WTC11 (cell line): ENCODE measurements around the gene CD1B. TPM values are rescaled to one million over a fixed set of nuclear protein-coding genes. Genes with fewer than 3 reads are reported as not detected.

ENCODE experiments used
- ATAC-seq: fragments of 200-7000 bp; cut with Tn5 transposase; 2 replicates; pipeline ENCODE4 v1.10.0; 2021; ENCODE audit warnings: mild to moderate bottlenecking, moderate library complexity
- CTCF ChIA-PET: fragments of 300-600 bp; sonication (Branson Sonifier 250); formaldehyde crosslinking; loops from one replicate; lab custom pipeline; 2021; ENCODE audit warnings: antibody characterized with exemption; lab: Charles Lee
- POLR2A ChIA-PET: fragments of 350-600 bp; sonication (Branson Sonifier 250); formaldehyde crosslinking; loops from one replicate; lab custom pipeline; 2021; ENCODE audit warnings: antibody characterized with exemption; lab: Charles Lee
- DNase-seq: peaks from one replicate; pipeline ENCODE4 v3.0.0; 2021; ENCODE audit warnings: low spot score
- H3K27ac Mint-ChIP-seq: 2 replicates; pipeline ENCODE4 v1.8.0; 2021; ENCODE audit warnings: mixed read lengths
- H3K27me3 Mint-ChIP-seq: 2 replicates; pipeline ENCODE4 v1.8.0; 2021; ENCODE audit warnings: low read depth, mild to moderate bottlenecking, moderate library complexity, mixed read lengths
- H3K36me3 Mint-ChIP-seq: 2 replicates; pipeline ENCODE4 v1.8.0; 2021; ENCODE audit warnings: mixed read lengths
- H3K4me1 Mint-ChIP-seq: 2 replicates; pipeline ENCODE4 v1.8.0; 2022; ENCODE audit warnings: mixed read lengths
- H3K4me3 Mint-ChIP-seq: 2 replicates; pipeline ENCODE4 v1.8.0; 2021; ENCODE audit warnings: mild to moderate bottlenecking, moderate library complexity, mixed read lengths
- H3K9me3 Mint-ChIP-seq: 2 replicates; pipeline ENCODE4 v1.8.0; 2021; ENCODE audit warnings: mixed read lengths
- CBFB ChIP-seq: sonication (generic); formaldehyde crosslinking; IDR thresholded peaks from 2 replicates; pipeline ENCODE4 v1.8.1; 2022; ENCODE audit warnings: mild to moderate bottlenecking, low read depth, missing genetic modification reagents
- CREB1 ChIP-seq: sonication (generic); formaldehyde crosslinking; IDR thresholded peaks from 2 replicates; pipeline ENCODE4 v1.8.0; 2023; ENCODE audit warnings: mild to moderate bottlenecking, missing genetic modification reagents
- HMGA2 ChIP-seq: fragments of 250-450 bp; sonication (Bioruptor Pico); IDR thresholded peaks from 2 replicates; pipeline ENCODE4 v1.4.0; 2021; ENCODE audit warnings: mild to moderate bottlenecking, moderate library complexity
- IRF2 ChIP-seq: sonication (generic); formaldehyde crosslinking; IDR thresholded peaks from 2 replicates; pipeline ENCODE4 v1.8.0; 2022; ENCODE audit warnings: low read depth, missing genetic modification reagents, borderline replicate concordance
- JAZF1 ChIP-seq: fragments of 250-450 bp; sonication (Bioruptor Pico); IDR thresholded peaks from 2 replicates; pipeline ENCODE4 v1.9.0; 2021; ENCODE audit warnings: moderate library complexity, mild to moderate bottlenecking, inconsistent platforms
- NFATC4 ChIP-seq: fragments of 250-450 bp; sonication (Bioruptor Pico); IDR thresholded peaks from 2 replicates; pipeline ENCODE4 v1.9.0; 2021; ENCODE audit warnings: mild to moderate bottlenecking
- NFE2L1 ChIP-seq: sonication (generic); formaldehyde crosslinking; IDR thresholded peaks from 2 replicates; pipeline ENCODE4 v1.8.1; 2023; ENCODE audit warnings: missing genetic modification reagents
- NR3C1 ChIP-seq: sonication (generic); formaldehyde crosslinking; conservative IDR thresholded peaks from 2 replicates; pipeline ENCODE4 v1.8.1; 2023; ENCODE audit warnings: low read depth, mild to moderate bottlenecking, missing genetic modification reagents
- SMAD4 ChIP-seq: sonication (generic); formaldehyde crosslinking; IDR thresholded peaks from 2 replicates; pipeline ENCODE4 v1.8.0; 2022; ENCODE audit warnings: mild to moderate bottlenecking, missing genetic modification reagents
- SP1 ChIP-seq: sonication (generic); formaldehyde crosslinking; conservative IDR thresholded peaks from 2 replicates; pipeline ENCODE4 v1.8.1; 2022; ENCODE audit warnings: missing genetic modification reagents
- TCF7 ChIP-seq: sonication (generic); formaldehyde crosslinking; IDR thresholded peaks from 2 replicates; pipeline ENCODE4 v1.8.0; 2022; ENCODE audit warnings: mild to moderate bottlenecking, low read depth, missing genetic modification reagents, moderate library complexity
- TP53 ChIP-seq: sonication (generic); formaldehyde crosslinking; IDR thresholded peaks from 2 replicates; pipeline ENCODE4 v1.8.1; 2023; ENCODE audit warnings: mild to moderate bottlenecking, missing genetic modification reagents
- ZBTB21 ChIP-seq: sonication (generic); formaldehyde crosslinking; IDR thresholded peaks from 2 replicates; pipeline ENCODE4 v1.8.1; 2023; ENCODE audit warnings: mild to moderate bottlenecking, missing genetic modification reagents, borderline replicate concordance
- ZNF121 ChIP-seq: sonication (generic); formaldehyde crosslinking; IDR thresholded peaks from 2 replicates; pipeline ENCODE4 v1.8.0; 2023; ENCODE audit warnings: missing genetic modification reagents
- ZNF138 ChIP-seq: sonication (generic); formaldehyde crosslinking; conservative IDR thresholded peaks from 2 replicates; pipeline ENCODE4 v1.8.1; 2022; ENCODE audit warnings: mild to moderate bottlenecking, moderate library complexity, missing genetic modification reagents
- ZNF263 ChIP-seq: sonication (generic); formaldehyde crosslinking; IDR thresholded peaks from 2 replicates; pipeline ENCODE4 v1.8.1; 2022; ENCODE audit warnings: low read depth, mild to moderate bottlenecking, moderate library complexity, missing genetic modification reagents
- ZNF396 ChIP-seq: fragments of 250-450 bp; sonication (Bioruptor Pico); IDR thresholded peaks from 2 replicates; pipeline ENCODE4 v1.8.0; 2021; ENCODE audit warnings: mild to moderate bottlenecking, moderate library complexity, borderline replicate concordance
- total RNA-seq: library from RNA; stranded (reverse); gene quantifications from 3 replicates; pipeline ENCODE4 v1.2.3, GENCODE V29; 2021
- TF ChIP-seq, protein P1 (sequence below): sonication (generic); formaldehyde crosslinking; conservative IDR thresholded peaks from 2 replicates; pipeline ENCODE4 v1.8.1; 2022; ENCODE audit warnings: mild to moderate bottlenecking, missing genetic modification reagents
- TF ChIP-seq, protein P2 (sequence below): sonication (generic); formaldehyde crosslinking; IDR thresholded peaks from 2 replicates; pipeline ENCODE4 v1.8.1; 2023; ENCODE audit warnings: mild to moderate bottlenecking, missing genetic modification reagents
- TF ChIP-seq, protein P3 (sequence below): sonication (generic); formaldehyde crosslinking; IDR thresholded peaks from 2 replicates; pipeline ENCODE4 v1.8.1; 2022; ENCODE audit warnings: low read depth, missing genetic modification reagents, borderline replicate concordance
- TF ChIP-seq, protein P4 (sequence below): sonication (generic); formaldehyde crosslinking; IDR thresholded peaks from 2 replicates; pipeline ENCODE4 v1.8.1; 2022; ENCODE audit warnings: mild to moderate bottlenecking, missing genetic modification reagents, moderate library complexity, borderline replicate concordance
- TF ChIP-seq, protein P5 (sequence below): fragments of 250-450 bp; sonication (Bioruptor Pico); IDR thresholded peaks from 2 replicates; pipeline ENCODE4 v1.9.0; 2021; ENCODE audit warnings: mild to moderate bottlenecking
- TF ChIP-seq, protein P6 (sequence below): fragments of 250-450 bp; sonication (Bioruptor Pico); conservative IDR thresholded peaks from 2 replicates; pipeline ENCODE4 v1.9.0; 2021; ENCODE audit warnings: mild to moderate bottlenecking

Gene CD1B
- total RNA-seq, 1 experiment from 2014 or later: not detected

DNA sequence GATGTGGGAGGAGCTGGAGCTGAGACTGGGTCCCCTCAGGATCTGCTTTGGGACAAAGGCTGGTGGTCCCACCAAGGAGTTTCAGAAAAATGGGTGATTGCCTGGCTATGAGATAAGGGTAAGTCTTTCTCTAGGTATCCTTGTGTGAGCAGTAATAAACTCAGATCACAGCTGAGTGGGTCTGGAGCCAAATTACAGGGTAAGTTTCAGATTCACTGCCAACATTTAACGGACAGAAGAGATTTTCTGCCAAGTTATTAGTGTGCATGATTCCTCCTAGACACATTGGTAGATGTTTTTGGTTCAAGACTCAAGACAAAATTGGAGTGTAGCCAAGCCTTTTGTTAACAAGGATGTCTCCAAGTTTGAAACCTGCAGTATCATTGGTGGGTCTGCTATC is 7.5 kb downstream of the CD1B start:
- peaks cover 4% of the 10 kb centered on the region for H3K4me1 Mint-ChIP-seq
- H3K27me3 Mint-ChIP-seq: no peaks in the 10 kb centered on the region; the same call in 1 of the 2 replicates
- DNase-seq (no peak), ATAC-seq (no peak)
- no peak overlapping the region for H3K4me3 Mint-ChIP-seq
- ChIA-PET POLR2A (no interaction called here), CTCF (no interaction called here)
- H3K36me3 Mint-ChIP-seq: peaks cover 6% of the 10 kb centered on the region
- no peak for TF ChIP-seq ZNF396
- TF ChIP-seq, protein P1, sequence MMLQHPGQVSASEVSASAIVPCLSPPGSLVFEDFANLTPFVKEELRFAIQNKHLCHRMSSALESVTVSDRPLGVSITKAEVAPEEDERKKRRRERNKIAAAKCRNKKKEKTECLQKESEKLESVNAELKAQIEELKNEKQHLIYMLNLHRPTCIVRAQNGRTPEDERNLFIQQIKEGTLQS (CRISPR knock-in tag): no peak
- TF ChIP-seq, protein P2, sequence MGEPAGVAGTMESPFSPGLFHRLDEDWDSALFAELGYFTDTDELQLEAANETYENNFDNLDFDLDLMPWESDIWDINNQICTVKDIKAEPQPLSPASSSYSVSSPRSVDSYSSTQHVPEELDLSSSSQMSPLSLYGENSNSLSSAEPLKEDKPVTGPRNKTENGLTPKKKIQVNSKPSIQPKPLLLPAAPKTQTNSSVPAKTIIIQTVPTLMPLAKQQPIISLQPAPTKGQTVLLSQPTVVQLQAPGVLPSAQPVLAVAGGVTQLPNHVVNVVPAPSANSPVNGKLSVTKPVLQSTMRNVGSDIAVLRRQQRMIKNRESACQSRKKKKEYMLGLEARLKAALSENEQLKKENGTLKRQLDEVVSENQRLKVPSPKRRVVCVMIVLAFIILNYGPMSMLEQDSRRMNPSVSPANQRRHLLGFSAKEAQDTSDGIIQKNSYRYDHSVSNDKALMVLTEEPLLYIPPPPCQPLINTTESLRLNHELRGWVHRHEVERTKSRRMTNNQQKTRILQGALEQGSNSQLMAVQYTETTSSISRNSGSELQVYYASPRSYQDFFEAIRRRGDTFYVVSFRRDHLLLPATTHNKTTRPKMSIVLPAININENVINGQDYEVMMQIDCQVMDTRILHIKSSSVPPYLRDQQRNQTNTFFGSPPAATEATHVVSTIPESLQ (CRISPR knock-in tag): no peak
- no peak for TF ChIP-seq ZBTB21 (CRISPR knock-in tag)
- TF ChIP-seq IRF2: no peak
- TF ChIP-seq ZNF121 (CRISPR knock-in tag): no peak
- TF ChIP-seq TCF7 (CRISPR knock-in tag): no peak
- no peak for TF ChIP-seq ZNF263
- no peak for TF ChIP-seq ZNF138
- no peak for TF ChIP-seq NR3C1 (CRISPR knock-in tag)
- TF ChIP-seq SMAD4 (CRISPR knock-in tag): no peak
- TF ChIP-seq, protein P3, sequence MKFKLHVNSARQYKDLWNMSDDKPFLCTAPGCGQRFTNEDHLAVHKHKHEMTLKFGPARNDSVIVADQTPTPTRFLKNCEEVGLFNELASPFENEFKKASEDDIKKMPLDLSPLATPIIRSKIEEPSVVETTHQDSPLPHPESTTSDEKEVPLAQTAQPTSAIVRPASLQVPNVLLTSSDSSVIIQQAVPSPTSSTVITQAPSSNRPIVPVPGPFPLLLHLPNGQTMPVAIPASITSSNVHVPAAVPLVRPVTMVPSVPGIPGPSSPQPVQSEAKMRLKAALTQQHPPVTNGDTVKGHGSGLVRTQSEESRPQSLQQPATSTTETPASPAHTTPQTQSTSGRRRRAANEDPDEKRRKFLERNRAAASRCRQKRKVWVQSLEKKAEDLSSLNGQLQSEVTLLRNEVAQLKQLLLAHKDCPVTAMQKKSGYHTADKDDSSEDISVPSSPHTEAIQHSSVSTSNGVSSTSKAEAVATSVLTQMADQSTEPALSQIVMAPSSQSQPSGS (CRISPR knock-in tag): no peak
- no peak for TF ChIP-seq HMGA2 (CRISPR knock-in tag)
- no peak for TF ChIP-seq CREB1 (CRISPR knock-in tag)
- no peak for TF ChIP-seq CBFB (CRISPR knock-in tag)
- no peak for TF ChIP-seq TP53 (CRISPR knock-in tag)
- no peak for TF ChIP-seq JAZF1 (CRISPR knock-in tag)
- H3K9me3 Mint-ChIP-seq: peaks cover 13% of the 10 kb centered on the region
- no peak overlapping the region for H3K27ac Mint-ChIP-seq

DNA sequence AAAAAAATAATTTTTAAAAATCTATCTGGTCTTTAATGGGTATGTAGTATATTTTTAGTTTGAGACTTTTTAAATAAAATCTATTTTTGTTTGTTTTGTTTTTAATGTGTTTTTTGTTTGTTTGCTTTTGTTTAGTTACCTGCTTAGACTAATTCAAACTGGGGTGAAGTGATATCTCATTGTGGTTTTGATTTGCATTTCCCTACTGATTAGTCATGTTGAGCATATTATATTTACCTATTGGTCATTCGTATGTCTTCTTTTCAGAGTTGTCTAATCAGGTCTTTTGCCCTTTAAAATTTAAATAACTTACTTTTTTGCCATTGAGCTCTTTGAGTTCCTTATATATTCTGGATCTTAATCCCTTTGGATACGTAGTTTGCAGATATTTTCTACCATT is 20.3 kb downstream of the CD1B start:
- H3K4me3 Mint-ChIP-seq: no peak overlapping the region
- H3K27me3 Mint-ChIP-seq: no peaks in the 10 kb centered on the region; the same call in 1 of the 2 replicates
- H3K4me1 Mint-ChIP-seq: no peaks in the 10 kb centered on the region
- no peaks in the 10 kb centered on the region; the same call in 1 of the 2 replicates for H3K36me3 Mint-ChIP-seq
- TF ChIP-seq, protein P4, sequence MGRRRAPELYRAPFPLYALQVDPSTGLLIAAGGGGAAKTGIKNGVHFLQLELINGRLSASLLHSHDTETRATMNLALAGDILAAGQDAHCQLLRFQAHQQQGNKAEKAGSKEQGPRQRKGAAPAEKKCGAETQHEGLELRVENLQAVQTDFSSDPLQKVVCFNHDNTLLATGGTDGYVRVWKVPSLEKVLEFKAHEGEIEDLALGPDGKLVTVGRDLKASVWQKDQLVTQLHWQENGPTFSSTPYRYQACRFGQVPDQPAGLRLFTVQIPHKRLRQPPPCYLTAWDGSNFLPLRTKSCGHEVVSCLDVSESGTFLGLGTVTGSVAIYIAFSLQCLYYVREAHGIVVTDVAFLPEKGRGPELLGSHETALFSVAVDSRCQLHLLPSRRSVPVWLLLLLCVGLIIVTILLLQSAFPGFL (CRISPR knock-in tag): no peak
- TF ChIP-seq, protein P5, sequence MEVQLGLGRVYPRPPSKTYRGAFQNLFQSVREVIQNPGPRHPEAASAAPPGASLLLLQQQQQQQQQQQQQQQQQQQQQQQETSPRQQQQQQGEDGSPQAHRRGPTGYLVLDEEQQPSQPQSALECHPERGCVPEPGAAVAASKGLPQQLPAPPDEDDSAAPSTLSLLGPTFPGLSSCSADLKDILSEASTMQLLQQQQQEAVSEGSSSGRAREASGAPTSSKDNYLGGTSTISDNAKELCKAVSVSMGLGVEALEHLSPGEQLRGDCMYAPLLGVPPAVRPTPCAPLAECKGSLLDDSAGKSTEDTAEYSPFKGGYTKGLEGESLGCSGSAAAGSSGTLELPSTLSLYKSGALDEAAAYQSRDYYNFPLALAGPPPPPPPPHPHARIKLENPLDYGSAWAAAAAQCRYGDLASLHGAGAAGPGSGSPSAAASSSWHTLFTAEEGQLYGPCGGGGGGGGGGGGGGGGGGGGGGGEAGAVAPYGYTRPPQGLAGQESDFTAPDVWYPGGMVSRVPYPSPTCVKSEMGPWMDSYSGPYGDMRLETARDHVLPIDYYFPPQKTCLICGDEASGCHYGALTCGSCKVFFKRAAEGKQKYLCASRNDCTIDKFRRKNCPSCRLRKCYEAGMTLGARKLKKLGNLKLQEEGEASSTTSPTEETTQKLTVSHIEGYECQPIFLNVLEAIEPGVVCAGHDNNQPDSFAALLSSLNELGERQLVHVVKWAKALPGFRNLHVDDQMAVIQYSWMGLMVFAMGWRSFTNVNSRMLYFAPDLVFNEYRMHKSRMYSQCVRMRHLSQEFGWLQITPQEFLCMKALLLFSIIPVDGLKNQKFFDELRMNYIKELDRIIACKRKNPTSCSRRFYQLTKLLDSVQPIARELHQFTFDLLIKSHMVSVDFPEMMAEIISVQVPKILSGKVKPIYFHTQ (CRISPR knock-in tag): no peak
- no peak for TF ChIP-seq NFATC4 (CRISPR knock-in tag)
- no peak for TF ChIP-seq NFE2L1 (CRISPR knock-in tag)
- no peak for TF ChIP-seq SP1 (CRISPR knock-in tag)
- TF ChIP-seq, protein P6, sequence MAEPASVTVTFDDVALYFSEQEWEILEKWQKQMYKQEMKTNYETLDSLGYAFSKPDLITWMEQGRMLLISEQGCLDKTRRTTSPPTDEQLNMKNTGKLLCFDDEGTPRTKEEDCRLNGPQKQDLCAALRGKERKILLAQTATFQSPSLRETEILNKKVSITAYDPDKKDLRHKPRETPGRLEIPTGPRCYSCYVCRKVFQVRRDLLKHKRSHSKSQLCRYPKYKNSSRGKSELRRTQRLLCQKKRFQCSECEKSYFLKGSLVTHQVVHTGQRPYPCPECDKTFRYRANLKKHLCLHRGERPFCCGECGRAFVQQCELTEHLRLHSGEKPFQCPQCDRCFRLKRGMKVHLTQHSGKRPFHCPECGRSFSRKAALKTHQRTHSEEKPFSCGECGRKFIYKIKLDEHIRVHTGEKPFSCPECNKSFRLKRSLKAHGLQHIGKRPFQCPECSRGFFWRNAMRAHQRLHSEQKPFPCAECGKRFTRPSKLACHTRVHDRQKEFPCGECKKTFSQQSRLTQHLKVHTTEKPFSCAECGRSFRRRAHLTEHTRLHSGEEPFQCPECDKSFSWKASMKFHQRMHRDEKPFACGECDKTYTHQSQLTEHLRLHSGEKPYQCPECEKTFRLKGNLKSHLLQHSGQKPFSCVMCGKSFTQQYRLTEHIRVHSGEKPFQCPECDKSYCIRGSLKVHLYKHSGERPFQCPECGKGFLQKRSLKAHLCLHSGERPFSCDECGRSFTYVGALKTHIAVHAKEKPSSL (CRISPR knock-in tag): no peak
- ATAC-seq (no peak), DNase-seq (no peak)
- ChIA-PET POLR2A (no interaction called here), CTCF (no interaction called here)
- H3K27ac Mint-ChIP-seq: no peak overlapping the region
- peaks cover 31% of the 10 kb centered on the region for H3K9me3 Mint-ChIP-seq
